HEK293T (cell line): ENCODE results near the gene IFNA13.

Experiments
- CTCF ChIA-PET: fragments of 350-600 bp; formaldehyde crosslinking; extraction: SDS; loops from one replicate; lab custom pipeline; 2021; ENCODE audit warnings: antibody characterized with exemption, inconsistent platforms; lab: Yijun Ruan, JAX
- POLR2A ChIA-PET: fragments of 350-600 bp; formaldehyde crosslinking; extraction: SDS; loops from one replicate; lab custom pipeline; 2020; ENCODE audit warnings: antibody characterized with exemption, inconsistent platforms; lab: Yijun Ruan, JAX
- DNase-seq: peaks from one replicate; pipeline ENCODE4 v3.0.0; 2012; ENCODE audit warnings: mixed read lengths; ENCODE audit errors: extremely low spot score
- ARNT ChIP-seq: fragments of 450-650 bp; IDR thresholded peaks from 2 replicates; pipeline ENCODE4 v1.6.1; 2017; ENCODE audit warnings: mild to moderate bottlenecking
- BHLHE40 ChIP-seq: fragments of 450-650 bp; IDR thresholded peaks from 2 replicates; pipeline ENCODE4 v1.6.1; 2016; ENCODE audit warnings: mild to moderate bottlenecking, moderate library complexity, borderline replicate concordance
- CTBP1 ChIP-seq: fragments of 450-650 bp; IDR thresholded peaks from 2 replicates; pipeline ENCODE4 v1.6.1; 2016; ENCODE audit warnings: borderline replicate concordance
- ELF4 ChIP-seq: fragments of 450-650 bp; IDR thresholded peaks from 2 replicates; pipeline ENCODE4 v1.6.1; 2017; ENCODE audit warnings: antibody characterized with exemption
- FOXA1 ChIP-seq: fragments of 450-650 bp; IDR thresholded peaks from 2 replicates; pipeline ENCODE4 v1.6.1; 2016; ENCODE audit warnings: mild to moderate bottlenecking
- FOXK2 ChIP-seq: fragments of 450-650 bp; IDR thresholded peaks from 2 replicates; pipeline ENCODE4 v1.6.1; 2016; ENCODE audit warnings: mild to moderate bottlenecking
- FOXM1 ChIP-seq: fragments of 450-650 bp; IDR thresholded peaks from 2 replicates; pipeline ENCODE4 v1.6.1; 2017; ENCODE audit warnings: mild to moderate bottlenecking, borderline replicate concordance
- HDGF ChIP-seq: fragments of 450-650 bp; IDR thresholded peaks from 2 replicates; pipeline ENCODE4 v1.6.1; 2017; ENCODE audit warnings: antibody characterized with exemption, borderline replicate concordance
- L3MBTL2 ChIP-seq: fragments of 450-650 bp; conservative IDR thresholded peaks from 2 replicates; pipeline ENCODE4 v1.6.1; 2016; ENCODE audit warnings: mild to moderate bottlenecking
- LEF1 ChIP-seq: fragments of 450-650 bp; IDR thresholded peaks from 2 replicates; pipeline ENCODE4 v1.6.1; 2017; ENCODE audit warnings: mild to moderate bottlenecking, borderline replicate concordance
- NFRKB ChIP-seq: fragments of 450-650 bp; IDR thresholded peaks from 2 replicates; pipeline ENCODE4 v1.6.1; 2016; ENCODE audit warnings: mild to moderate bottlenecking, moderate library complexity
- PKNOX1 ChIP-seq: fragments of 450-650 bp; IDR thresholded peaks from 2 replicates; pipeline ENCODE4 v1.6.1; 2016
- SP1 ChIP-seq: fragments of 450-650 bp; IDR thresholded peaks from 2 replicates; pipeline ENCODE4 v1.6.1; 2017
- SUZ12 ChIP-seq: fragments of 450-650 bp; IDR thresholded peaks from 2 replicates; pipeline ENCODE4 v1.6.1; 2016; ENCODE audit warnings: mild to moderate bottlenecking
- TARDBP ChIP-seq: fragments of 450-650 bp; IDR thresholded peaks from 2 replicates; pipeline ENCODE4 v1.6.1; 2016
- ZNF384 ChIP-seq: fragments of 450-650 bp; IDR thresholded peaks from 2 replicates; pipeline ENCODE4 v1.6.1; 2016

Gene IFNA13

GRCh38 chr9:21334701-21335632, 32.9 kb downstream of the IFNA13 start, which contains the start of gene KLHL9:
TSS of gene KLHL9 (minus strand) at chr9:21335404. CDS start at chr9:21334859, 545 bp downstream.
- ChIA-PET POLR2A (interaction anchor here (0.7 to 1.2 kb wide), 4 partner anchors 12 to 71 kb away, joined by 3 read pairs; no protein-coding TSS in a partner anchor), CTCF (interaction anchor here (1.0 to 1.1 kb wide), 2 partner anchors 68 to 82 kb away, joined by 4 read pairs; no protein-coding TSS in a partner anchor)
- TF ChIP-seq SP1 (no peak), HDGF (no peak), ELF4 (peak; percentile 50; the same call in 1 of the 2 replicates), L3MBTL2 (peak; percentile 63)
- peak; percentile 96 for DNase-seq

- DNase-seq, result no peak
- ChIA-PET POLR2A (interaction anchor here (0.7 kb wide), 1 partner anchor 103 kb away, joined by 3 read pairs; no protein-coding TSS in a partner anchor), CTCF (no interaction called here)
- no peak for TF ChIP-seq FOXM1
Measured at GRCh38 chr9:21333226-21333625, 34.6 kb downstream of the IFNA13 start.

- POLR2A ChIA-PET, result no interaction called here
- DNase-seq, result no peak
- TF ChIP-seq FOXA1 (no peak), FOXM1 (no peak)
- CTCF ChIA-PET, result no interaction called here
Measured at GRCh38 chr9:21331676-21332402, 36.0 kb downstream of the IFNA13 start.

- POLR2A ChIA-PET, result no interaction called here
- peak; percentile 55 for DNase-seq
- TF ChIP-seq FOXK2 (no peak), SP1 (no peak), LEF1 (no peak), FOXM1 (no peak), L3MBTL2 (no peak), ARNT (no peak), ZNF384 (no peak), NFRKB (no peak), TARDBP (no peak), ELF4 (no peak), CTBP1 (no peak), BHLHE40 (no peak), FOXA1 (no peak), HDGF (no peak), PKNOX1 (no peak), SUZ12 (no peak)
- CTCF ChIA-PET, result interaction anchor here (0.6 to 1.6 kb wide), 7 partner anchors 14 to 128 kb away, joined by 3 to 8 read pairs (median 4); no protein-coding TSS in a partner anchor
Measured at GRCh38 chr9:21326526-21327139, 41.2 kb downstream of the IFNA13 start.

- no peak for DNase-seq
- CTCF ChIA-PET, result no interaction called here
- TF ChIP-seq TARDBP, result no peak
- no peak for TF ChIP-seq ELF4
- TF ChIP-seq FOXA1, result no peak
- no peak for TF ChIP-seq HDGF
- POLR2A ChIA-PET, result no interaction called here
Measured at GRCh38 chr9:21324047-21324446, 43.8 kb downstream of the IFNA13 start.

- POLR2A ChIA-PET, result no interaction called here
- CTCF ChIA-PET, result no interaction called here
- no peak for DNase-seq
- TF ChIP-seq PKNOX1 (no peak), NFRKB (no peak), BHLHE40 (no peak), ZNF384 (no peak), FOXK2 (no peak), LEF1 (no peak), ARNT (no peak), TARDBP (no peak), L3MBTL2 (no peak), FOXA1 (no peak), SUZ12 (no peak), SP1 (no peak)
Measured at GRCh38 chr9:21322911-21323461, 44.9 kb downstream of the IFNA13 start.
